Hepatocyte (in vitro differentiated cells): Measurements from ENCODE around the gene PRRG2. TPM values are rescaled to one million over a fixed set of nuclear protein-coding genes. Genes with fewer than 3 reads are reported as not detected.
"Not testable (repeated sequence)": the region's sequence is repeated elsewhere in the genome, so short reads cannot be mapped to it uniquely, and the experiment has no call there.

ENCODE experiments used
- DNase-seq: peaks from one replicate; pipeline ENCODE4 v3.0.0-alpha.2; 2016; ENCODE audit warnings: low spot score
- H2AFZ ChIP-seq: fragments of 200-600 bp; sonication (generic); 2 replicates; pipeline ENCODE4 v1.6.0; 2016; ENCODE audit warnings: antibody characterized with exemption, mild to moderate bottlenecking
- H3K27ac ChIP-seq: fragments of 200-600 bp; sonication (generic); 2 replicates; pipeline ENCODE4 v1.5.1; 2016; ENCODE audit warnings: mild to moderate bottlenecking
- H3K27me3 ChIP-seq: fragments of 200-600 bp; sonication (generic); 2 replicates; pipeline ENCODE4 v1.6.1; 2016
- H3K36me3 ChIP-seq: fragments of 200-600 bp; sonication (generic); replicated peaks from 2 replicates; pipeline ENCODE4 v1.5.1; 2016; ENCODE audit warnings: low read depth; ENCODE audit not compliant: insufficient read depth
- H3K4me1 ChIP-seq: fragments of 200-600 bp; sonication (generic); 2 replicates; pipeline ENCODE4 v1.5.1; 2016; ENCODE audit warnings: mild to moderate bottlenecking, moderate library complexity; ENCODE audit not compliant: insufficient read depth
- H3K4me2 ChIP-seq: fragments of 200-600 bp; sonication (generic); 2 replicates; pipeline ENCODE4 v1.6.0; 2016
- H3K4me3 ChIP-seq: fragments of 200-600 bp; sonication (generic); 2 replicates; pipeline ENCODE4 v1.5.1; 2016; ENCODE audit warnings: mild to moderate bottlenecking
- H3K79me2 ChIP-seq: fragments of 200-600 bp; sonication (generic); 2 replicates; pipeline ENCODE4 v1.6.0; 2017; ENCODE audit warnings: mild to moderate bottlenecking
- H3K9me2 ChIP-seq: fragments of 200-600 bp; sonication (generic); replicated peaks from 2 replicates; pipeline ENCODE4 v1.6.0; 2017; ENCODE audit warnings: mild to moderate bottlenecking; ENCODE audit not compliant: insufficient read depth
- H3K9me3 ChIP-seq: fragments of 200-600 bp; sonication (generic); 2 replicates; pipeline ENCODE4 v1.5.1; 2016; ENCODE audit warnings: low read depth, mild to moderate bottlenecking
- H4K20me1 ChIP-seq: fragments of 200-600 bp; sonication (generic); 2 replicates; pipeline ENCODE4 v1.6.0; 2016; ENCODE audit warnings: mild to moderate bottlenecking; ENCODE audit not compliant: insufficient read depth, poor library complexity, severe bottlenecking
- CTCF ChIP-seq: fragments of 200-600 bp; sonication (generic); IDR thresholded peaks from 2 replicates; pipeline ENCODE4 v1.5.1; 2016; ENCODE audit warnings: antibody characterized with exemption, mild to moderate bottlenecking; ENCODE audit not compliant: poor library complexity
- EZH2 ChIP-seq: fragments of 200-600 bp; sonication (generic); IDR thresholded peaks from 2 replicates; pipeline ENCODE4 v1.6.1; 2016; ENCODE audit warnings: antibody characterized with exemption, mild to moderate bottlenecking, borderline replicate concordance
- EZH2phosphoT487 ChIP-seq: fragments of 200-600 bp; sonication (generic); IDR thresholded peaks from one replicate; pipeline ENCODE4 v1.6.1; 2018; ENCODE audit warnings: antibody characterized with exemption, mild to moderate bottlenecking, low read depth, moderate library complexity; ENCODE audit not compliant: unreplicated experiment, severe bottlenecking
- WGBS: methylation state at CpG from one replicate; pipeline ENCODE4 v1.1.6; 2016; ENCODE audit warnings: low lambda C conversion rate; ENCODE audit errors: missing lambda C conversion rate; 5-methylcytosine and 5-hydroxymethylcytosine counted together
- polyA plus RNA-seq: library from polyadenylated mRNA; unstranded; fragments of >200 nt; fragmentation: Nextera tagmentation; extraction: Ambion mirVana; gene quantifications from 2 replicates; pipeline ENCODE4 v1.2.1, GENCODE V29; 2016
- total RNA-seq: library from RNA; depleted of rRNA; stranded (reverse); fragments of >200 nt; gene quantifications from 2 replicates; pipeline ENCODE4 v1.2.3, GENCODE V29; 2014

The PRRG2 gene
- total and polyA plus RNA-seq, 2 experiments from 2014 or later = 4.0 to 10.2 TPM

- H3K4me1 ChIP-seq = no peaks in the 10 kb centered on the region
- no peak overlapping the region for H3K4me2 ChIP-seq
- no peaks in the 10 kb centered on the region for H3K27me3 ChIP-seq
- no peak overlapping the region for H3K4me3 ChIP-seq
- no peak for DNase-seq
- no peaks in the 10 kb centered on the region for H3K36me3 ChIP-seq
- no peaks in the 10 kb centered on the region for H3K79me2 ChIP-seq
- no peaks in the 10 kb centered on the region for H4K20me1 ChIP-seq
- H2AFZ ChIP-seq = no peak overlapping the region
- H3K27ac ChIP-seq = no peak overlapping the region
- no peak for TF ChIP-seq EZH2phosphoT487
- TF ChIP-seq CTCF = no peak
- TF ChIP-seq EZH2 = no peak
- 77% methylated on average over 9 of the region's 9 CpGs for WGBS
- H3K9me2 ChIP-seq = no peaks in the 10 kb centered on the region
- no peaks in the 10 kb centered on the region for H3K9me3 ChIP-seq
Measured at GRCh38 chr19:49631014-49631588, 50.0 kb downstream of the PRRG2 start.

GRCh38 chr19:49631610-49632192 lies 50.6 kb downstream of the PRRG2 start:
- 94% methylated on average over 19 of the region's 19 CpGs for WGBS
- Histone ChIP-seq H3K9me3 (no peaks in the 10 kb centered on the region), H3K4me1 (no peaks in the 10 kb centered on the region), H4K20me1 (no peaks in the 10 kb centered on the region), H3K4me3 (no peak overlapping the region), H3K9me2 (no peaks in the 10 kb centered on the region), H3K4me2 (no peak overlapping the region), H3K27ac (no peak overlapping the region), H2AFZ (no peak overlapping the region), H3K79me2 (no peaks in the 10 kb centered on the region), H3K36me3 (no peaks in the 10 kb centered on the region), H3K27me3 (no peaks in the 10 kb centered on the region)
- no peak for DNase-seq
- TF ChIP-seq CTCF = no peak

GRCh38 chr19:49632576-49632975 lies 51.5 kb downstream of the PRRG2 start:
- H4K20me1 ChIP-seq = no peaks in the 10 kb centered on the region
- H3K4me3 ChIP-seq = no peak overlapping the region
- no peak overlapping the region for H3K4me2 ChIP-seq
- no peak overlapping the region for H3K27ac ChIP-seq
- 88% methylated on average over 5 of the region's 5 CpGs for WGBS
- H2AFZ ChIP-seq = no peak overlapping the region
- no peaks in the 10 kb centered on the region for H3K9me3 ChIP-seq
- H3K79me2 ChIP-seq = no peaks in the 10 kb centered on the region
- no peaks in the 10 kb centered on the region for H3K9me2 ChIP-seq
- TF ChIP-seq CTCF (no peak), EZH2 (no peak), EZH2phosphoT487 (no peak)
- no peaks in the 10 kb centered on the region for H3K27me3 ChIP-seq
- H3K4me1 ChIP-seq = no peaks in the 10 kb centered on the region
- no peaks in the 10 kb centered on the region for H3K36me3 ChIP-seq
- DNase-seq = no peak

- H4K20me1 ChIP-seq, H3K9me2 ChIP-seq, H3K4me2 ChIP-seq, H3K36me3 ChIP-seq, H3K4me1 ChIP-seq, H2AFZ ChIP-seq, DNase-seq, H3K27ac ChIP-seq, H3K4me3 ChIP-seq, H3K9me3 ChIP-seq, H3K27me3 ChIP-seq, H3K79me2 ChIP-seq: not testable (repeated sequence)
- 72% methylated on average over 9 of the region's 9 CpGs for WGBS
Measured at GRCh38 chr19:49633273-49633672, 52.2 kb downstream of the PRRG2 start.
